Erythroblast (primary cell): ENCODE data around the gene C9.
"Not testable (repeated sequence)": the region's sequence is repeated elsewhere in the genome, so short reads cannot be mapped to it uniquely, and the experiment has no call there.

ENCODE experiments used
- DNase-seq, 2 experiments: peaks; one replicate each; lab custom pipeline; 2025; lab: John Stamatoyannopoulos, UW
- GATA1 ChIP-seq: IDR thresholded peaks from 2 replicates; pipeline ENCODE4 v1.6.1; 2011; ENCODE audit warnings: low read depth, mild to moderate bottlenecking, control low read depth, low read length, moderate library complexity
- POLR2A ChIP-seq: IDR thresholded peaks from 2 replicates; pipeline ENCODE4 v1.6.1; 2011; ENCODE audit warnings: mild to moderate bottlenecking, low read length

Gene C9

DNA sequence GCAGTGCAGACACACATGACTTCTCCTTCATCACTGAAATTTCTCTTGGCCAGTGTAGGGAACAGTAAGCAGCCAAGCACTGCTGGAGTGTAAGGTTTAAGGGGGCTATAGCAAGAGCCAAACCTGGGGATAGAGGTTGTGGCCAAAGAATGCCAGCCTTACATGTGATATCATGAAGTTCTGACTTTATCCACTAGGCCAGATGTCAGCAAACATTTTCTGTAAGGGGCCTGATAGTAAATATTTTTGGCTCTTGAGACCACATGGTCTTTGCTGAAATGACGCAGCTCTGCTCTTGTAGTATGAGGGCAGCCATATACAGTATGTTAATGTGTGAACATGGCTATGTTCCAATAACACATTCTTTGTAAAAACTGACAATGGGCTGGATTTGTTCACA is 115.2 kb downstream of the C9 start:
- peak in 1 of 2 experiments; percentile 42 for DNase-seq
- no peak for TF ChIP-seq GATA1
- no peak for TF ChIP-seq POLR2A

DNA sequence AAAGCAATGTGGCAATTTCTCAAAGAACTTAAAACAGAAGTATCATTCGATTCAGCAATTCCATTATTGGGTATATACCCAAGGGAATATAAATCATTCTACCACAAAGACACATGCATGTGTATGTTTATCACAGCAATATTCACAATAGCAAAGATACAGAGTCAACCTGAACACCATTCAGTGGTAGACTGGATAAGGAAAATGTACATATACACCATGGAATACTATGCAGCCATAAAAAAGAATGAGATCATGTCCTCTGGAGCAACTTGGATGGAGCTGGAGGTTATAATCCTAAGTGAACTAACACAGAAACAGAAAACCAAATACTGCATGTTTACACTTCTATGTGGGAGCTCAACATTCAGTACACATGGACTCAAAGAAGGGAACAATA is 123.5 kb downstream of the C9 start:
- no peak for DNase-seq
- no peak for TF ChIP-seq GATA1
- no peak for TF ChIP-seq POLR2A

GRCh38 chr5:39238366-39239105 is 125.8 kb downstream of the C9 start:
- TF ChIP-seq GATA1, result no peak
- TF ChIP-seq POLR2A, result no peak
- DNase-seq, result no peak

GRCh38 chr5:39236718-39237117 is 127.6 kb downstream of the C9 start:
- no peak for DNase-seq
- TF ChIP-seq GATA1, result no peak
- no peak for TF ChIP-seq POLR2A

DNA sequence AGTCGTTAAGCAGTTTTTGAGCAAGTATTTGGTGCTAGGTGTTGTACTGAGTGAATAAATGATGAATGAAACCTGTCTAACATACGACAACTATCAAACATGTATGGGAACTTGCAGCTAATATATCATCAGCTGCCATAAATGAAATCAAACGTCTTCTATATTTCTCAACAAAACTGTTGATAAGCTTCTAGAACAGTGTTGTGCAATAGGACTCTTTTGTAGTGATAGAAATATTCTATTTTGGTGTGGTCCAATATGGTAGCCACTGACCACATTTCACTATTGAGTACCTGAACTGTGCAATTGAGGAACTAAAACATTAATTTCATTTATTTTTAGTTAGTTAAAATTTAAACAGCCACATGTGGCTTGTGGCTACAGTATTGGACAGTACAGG is 128.6 kb downstream of the C9 start:
- TF ChIP-seq POLR2A (no peak), GATA1 (no peak)
- no peak for DNase-seq

GRCh38 chr5:39234494-39234893 is 129.8 kb downstream of the C9 start:
- not testable (repeated sequence) for DNase-seq
